Left lobe of liver (tissue), 2 donors: Measurements from ENCODE around the gene CYTH1. TPM values are rescaled to one million over a fixed set of nuclear protein-coding genes. Genes with fewer than 3 reads are reported as not detected.

Source experiments
- ATAC-seq: fragments of 200-7000 bp; cut with Tn5 transposase; one replicate; pipeline ENCODE4 v1.9.1; 2020; ENCODE audit warnings: mild to moderate bottlenecking, moderate library complexity
- DNase-seq: peaks from one replicate; pipeline ENCODE4 v3.0.0-alpha.2; 2020; ENCODE audit warnings: low spot score
- total RNA-seq: library from RNA; stranded (reverse); gene quantifications from one replicate; pipeline ENCODE4 v1.2.1, GENCODE V29; 2021
- donor health status: DM: no; HTN: no; CAD: no; lungs with moderate emphysema.
- donor health status: DM: no; HTN: yes; CAD: no.

CYTH1 gene
- total RNA-seq, 1 donor from 2014 or later: 32.1 TPM

DNA sequence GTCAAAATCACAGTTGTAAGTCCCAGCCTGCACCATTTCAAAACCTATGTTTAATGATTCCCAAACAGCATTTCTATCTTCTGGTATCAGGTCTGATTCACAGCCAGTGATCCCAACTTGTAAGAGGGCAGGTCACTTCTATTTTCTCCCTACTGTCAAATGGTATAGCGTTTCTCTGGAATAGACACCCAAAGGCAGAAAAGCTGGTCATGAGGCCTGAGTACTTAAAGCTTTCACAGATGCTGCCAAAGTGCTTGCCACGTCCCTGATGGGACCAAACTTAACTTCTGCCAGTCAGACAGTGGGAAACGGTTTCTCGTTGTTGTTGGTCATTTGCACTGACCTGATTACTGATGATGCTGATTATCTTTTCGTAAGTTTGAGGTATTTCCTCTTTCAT, 43.4 kb downstream of the CYTH1 start:
- peak; percentile 17 for ATAC-seq
- DNase-seq: no peak

DNA sequence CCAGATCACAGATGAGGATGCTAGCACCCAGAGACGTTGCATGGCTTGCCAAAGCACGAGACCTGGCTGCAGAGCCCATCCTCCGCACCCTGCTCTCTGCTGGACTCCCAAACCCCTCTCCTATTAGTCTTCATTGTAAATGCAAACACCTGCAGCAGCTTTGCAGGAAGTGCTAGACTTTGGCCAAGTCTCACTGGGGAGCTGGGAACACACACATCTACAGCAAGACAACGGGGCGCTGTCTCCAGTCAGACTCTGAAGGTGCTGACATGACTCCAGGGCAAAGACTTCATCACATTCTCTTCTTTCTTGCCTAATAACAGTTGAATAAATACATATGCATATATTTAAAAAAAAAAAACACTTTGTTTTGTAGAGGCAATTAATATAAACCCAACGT, 43.8 kb downstream of the CYTH1 start:
- ATAC-seq (no peak), DNase-seq (no peak)

DNA sequence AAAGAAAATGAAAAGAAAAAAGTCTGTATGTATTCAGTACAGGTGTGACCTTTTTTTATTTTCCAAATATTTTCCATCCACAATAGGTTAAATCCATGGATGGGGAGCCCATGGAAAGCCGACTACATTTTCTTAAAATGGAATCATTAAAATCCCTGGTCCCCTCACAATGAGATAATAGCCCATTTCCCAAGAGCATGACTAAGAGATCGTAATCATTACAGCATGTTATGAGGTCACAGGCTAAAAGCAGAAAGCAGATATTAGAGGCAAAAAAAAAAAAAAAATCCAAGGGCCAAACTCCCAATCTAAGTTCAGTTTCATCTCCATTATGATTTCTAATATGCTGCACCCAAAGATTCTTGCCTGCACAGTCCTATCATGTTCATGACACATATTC, 44.7 kb downstream of the CYTH1 start:
- ATAC-seq: no peak
- DNase-seq: no peak

GRCh38 chr17:78736526-78737079, 45.5 kb downstream of the CYTH1 start:
- ATAC-seq (peak; percentile 43), DNase-seq (no peak)

DNA sequence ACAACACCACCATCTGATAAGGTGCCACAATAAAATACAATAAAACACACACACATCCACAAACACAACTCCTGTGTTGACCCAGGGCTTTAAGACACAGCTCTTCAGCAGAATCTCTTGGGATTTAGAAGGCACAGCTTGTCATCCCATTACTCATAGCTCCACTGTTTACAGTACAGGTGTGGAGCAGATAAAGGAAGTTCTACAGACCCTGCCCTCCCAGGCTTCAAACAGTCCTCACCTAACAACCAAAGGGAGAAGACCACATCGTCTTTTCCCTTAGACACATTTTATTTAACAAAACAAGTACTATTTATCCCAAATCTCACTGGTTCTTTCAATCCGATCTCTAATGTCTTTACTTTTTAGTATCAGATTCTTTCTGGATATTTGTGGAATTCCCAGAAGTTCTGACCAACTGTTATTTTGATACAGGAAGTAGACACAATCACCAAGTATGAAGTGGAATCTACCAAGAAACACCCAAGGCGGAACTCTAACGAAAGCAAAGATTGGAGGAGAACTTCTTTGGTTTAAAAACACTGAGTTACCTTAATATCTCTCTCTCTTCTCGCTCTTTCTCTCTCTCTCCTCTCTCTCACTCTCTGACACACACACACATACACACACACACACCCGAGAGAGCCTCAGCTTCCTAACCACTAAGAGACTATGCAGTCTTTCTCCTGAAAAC, 46.1 kb downstream of the CYTH1 start:
- ATAC-seq (no peak), DNase-seq (no peak)

DNA sequence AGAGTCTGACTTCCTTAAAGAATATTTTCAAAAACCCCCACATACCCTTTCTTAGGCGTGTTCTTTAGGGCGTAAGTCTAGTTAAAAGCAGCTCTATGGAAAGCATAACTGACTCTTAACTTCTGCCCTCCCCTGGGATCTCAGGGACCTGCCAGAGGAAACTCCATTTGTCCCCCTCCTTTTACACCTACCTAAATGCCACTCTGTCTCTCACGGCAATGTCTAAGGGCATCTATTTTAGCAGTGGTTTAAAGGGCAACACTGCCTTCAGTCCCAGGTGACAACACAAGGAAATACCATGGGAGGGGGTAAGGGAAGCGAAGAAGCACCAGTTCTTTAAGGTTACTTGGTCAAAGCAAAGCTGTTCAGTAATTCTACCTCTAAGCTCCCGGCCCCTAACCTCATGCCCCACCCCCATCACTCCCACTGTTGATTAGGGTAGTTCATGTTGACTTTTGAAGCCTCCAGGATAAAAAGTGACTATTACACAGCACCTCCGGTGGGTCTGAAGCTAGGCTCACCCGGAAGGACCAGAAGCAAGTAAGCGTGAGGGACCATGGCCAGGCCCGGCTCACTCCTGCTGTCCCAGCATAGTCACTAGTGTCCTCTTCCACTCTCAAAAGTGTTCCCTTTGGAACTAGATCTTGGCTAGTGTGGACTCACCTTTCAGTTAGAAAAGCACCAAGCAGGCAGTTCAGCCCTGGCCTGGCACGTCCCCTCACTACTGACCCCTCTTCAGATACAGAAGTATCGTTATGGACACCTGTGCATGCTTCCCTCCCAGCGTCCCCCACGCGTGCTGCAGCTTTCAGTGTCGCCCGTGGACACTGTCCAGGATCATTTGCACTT, 47.1 kb downstream of the CYTH1 start:
- ATAC-seq: no peak

GRCh38 chr17:78732354-78732753, 49.7 kb downstream of the CYTH1 start:
- DNase-seq (no peak), ATAC-seq (no peak)

More for the DNA sequence above, 47.1 kb downstream of the CYTH1 start:
- no peak for DNase-seq

DNA sequence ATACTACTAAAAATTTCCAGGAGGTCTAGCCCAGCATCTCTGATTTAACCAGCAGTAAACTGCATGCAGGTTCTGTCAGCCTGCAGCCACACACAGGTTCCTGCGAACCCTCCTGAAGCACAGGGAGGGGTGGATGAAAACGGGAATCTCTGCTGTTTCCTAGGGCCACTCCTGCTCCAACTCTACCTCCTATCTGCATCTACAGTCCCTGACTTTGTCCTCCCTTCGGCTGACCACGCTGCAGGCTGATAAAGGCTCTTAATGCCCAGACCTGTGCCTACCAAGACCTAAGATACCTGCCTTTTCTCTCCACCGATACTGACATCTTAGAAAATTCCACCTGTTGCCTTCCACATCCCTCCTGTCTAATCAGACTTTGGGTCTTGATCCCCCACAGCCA, 50.2 kb downstream of the CYTH1 start:
- DNase-seq: no peak
- ATAC-seq: no peak

- ATAC-seq: no peak
- no peak for DNase-seq
Measured at GRCh38 chr17:78729641-78730040, 52.4 kb downstream of the CYTH1 start.

GRCh38 chr17:78728495-78728894, 53.6 kb downstream of the CYTH1 start:
- no peak for DNase-seq
- ATAC-seq: no peak

DNA sequence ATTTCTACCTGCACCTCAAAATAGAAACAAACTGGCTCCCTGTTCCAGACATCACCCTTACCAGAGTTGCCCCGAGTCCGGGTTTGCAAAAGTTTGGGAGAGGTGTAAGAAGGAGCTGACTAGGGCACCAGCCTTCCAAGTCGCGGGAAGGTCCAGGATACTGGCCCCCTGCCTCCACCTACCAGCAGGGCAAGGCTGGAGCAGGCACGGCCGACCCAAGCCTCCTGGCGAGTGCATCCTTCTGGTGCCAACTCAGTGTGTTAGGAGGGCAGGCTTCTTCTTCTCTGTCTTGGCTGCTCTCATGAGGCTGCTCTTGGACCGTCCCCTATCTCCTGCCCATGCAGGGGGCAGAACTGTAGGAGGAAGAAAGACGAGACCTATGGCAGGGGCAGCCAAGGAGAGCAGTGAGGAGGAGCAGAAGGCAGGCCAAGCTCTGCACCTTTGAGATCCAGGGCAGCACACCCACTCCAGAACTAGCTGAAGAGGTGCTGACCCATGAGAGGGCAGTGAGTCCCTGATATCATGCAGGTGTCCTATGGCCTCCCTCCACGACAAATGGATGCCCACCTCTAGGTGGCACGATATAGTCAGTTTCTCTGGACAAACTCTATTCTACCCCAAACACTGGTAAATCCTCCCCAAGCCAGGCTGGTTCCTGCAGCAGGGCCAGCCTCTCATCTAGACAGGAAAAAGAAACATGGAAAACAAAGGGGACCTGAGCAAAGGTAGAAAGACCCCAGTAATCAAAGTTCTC, 54.4 kb downstream of the CYTH1 start:
- ATAC-seq: no peak

GRCh38 chr17:78727057-78727456, 55.0 kb downstream of the CYTH1 start:
- DNase-seq (no peak), ATAC-seq (no peak)

More for the DNA sequence above, 54.4 kb downstream of the CYTH1 start:
- no peak for DNase-seq

DNA sequence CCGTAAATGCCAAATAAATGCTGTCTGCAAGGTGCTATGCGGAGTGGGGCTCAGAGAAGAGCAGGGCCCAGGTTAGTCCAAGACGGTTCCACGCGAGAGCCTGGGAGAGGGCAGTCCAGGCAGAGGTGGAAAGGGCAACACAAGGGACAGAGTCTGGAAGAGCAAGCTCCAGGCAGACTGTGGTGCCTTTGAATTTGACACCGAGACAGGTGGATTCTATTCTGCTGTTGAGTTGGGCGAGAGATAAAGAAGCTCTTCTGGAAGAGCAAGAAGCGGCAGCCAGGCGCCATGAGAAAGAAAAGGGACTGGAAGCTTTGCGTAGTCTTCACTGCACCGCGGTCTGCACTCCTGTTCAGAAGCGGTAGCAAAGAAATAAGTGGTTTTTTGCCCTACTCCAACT, 55.6 kb downstream of the CYTH1 start:
- DNase-seq (no peak), ATAC-seq (peak; percentile 19)

DNA sequence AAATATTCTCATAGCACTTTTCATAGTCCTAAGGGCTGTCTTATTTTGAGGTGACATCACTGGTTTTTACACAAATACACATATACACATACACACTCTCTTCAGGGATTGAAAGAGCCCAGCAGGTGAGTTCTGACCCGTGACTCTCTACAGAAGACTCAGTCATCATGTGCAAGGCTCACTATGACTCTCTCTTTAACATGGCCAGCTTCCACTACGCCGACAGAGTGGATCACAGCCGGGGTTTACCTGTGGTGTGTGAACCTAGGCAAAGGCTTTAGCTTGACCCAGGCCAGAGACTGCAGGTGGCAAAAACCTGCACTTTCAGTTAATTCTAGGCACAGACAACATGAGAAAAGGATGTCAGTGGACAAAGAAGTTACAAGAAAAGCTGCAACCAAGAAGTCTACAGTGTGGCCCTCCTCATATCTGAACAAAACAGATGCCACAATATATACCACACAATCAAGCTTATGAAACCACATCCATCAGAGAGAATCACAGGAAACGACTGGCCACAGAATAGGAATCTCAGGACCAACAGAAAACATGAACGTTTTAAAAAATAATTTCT, 56.5 kb downstream of the CYTH1 start:
- ATAC-seq (no peak), DNase-seq (no peak)

DNA sequence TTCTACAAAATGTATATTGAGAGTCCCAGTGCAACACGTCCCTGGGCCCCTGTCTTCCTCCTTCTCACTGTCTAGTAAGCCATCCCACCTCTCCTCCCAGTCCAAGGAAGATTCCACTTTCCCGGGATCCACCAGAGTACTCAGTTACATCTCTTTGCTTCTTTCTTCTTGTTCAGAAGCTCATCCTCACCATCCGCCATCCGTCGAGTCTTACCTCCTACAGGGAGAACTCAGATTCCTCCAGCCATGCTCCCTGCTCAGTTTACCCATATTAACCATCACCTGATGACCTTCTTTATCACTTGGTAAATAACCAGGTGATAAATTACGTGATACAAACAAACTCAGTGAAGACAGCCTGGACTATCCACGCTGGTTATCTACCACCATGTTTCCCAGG, 57.1 kb downstream of the CYTH1 start:
- ATAC-seq (no peak), DNase-seq (no peak)

DNA sequence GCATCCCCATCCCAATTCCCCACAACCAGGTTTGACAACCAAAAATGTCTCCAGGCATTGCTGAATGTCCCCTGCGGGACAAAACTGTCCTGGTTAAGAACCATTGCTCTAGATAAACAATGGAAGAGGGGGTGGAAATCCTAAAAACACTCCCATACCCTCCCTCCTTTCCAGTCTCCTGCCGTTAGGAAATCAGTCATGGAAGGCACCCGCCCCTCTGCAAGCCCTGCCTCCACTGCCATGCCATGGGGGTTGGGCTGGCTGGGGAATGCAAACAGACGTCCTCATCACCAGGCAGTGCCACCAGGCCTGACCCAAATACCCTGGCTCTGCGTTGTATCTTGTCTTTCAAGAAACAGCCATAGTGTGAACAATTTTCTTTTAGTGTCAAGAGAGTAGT, 57.5 kb downstream of the CYTH1 start:
- DNase-seq (peak; percentile 75), ATAC-seq (peak; percentile 90)

GRCh38 chr17:78723957-78724356, 58.1 kb downstream of the CYTH1 start:
- DNase-seq: no peak
- ATAC-seq: no peak

DNA sequence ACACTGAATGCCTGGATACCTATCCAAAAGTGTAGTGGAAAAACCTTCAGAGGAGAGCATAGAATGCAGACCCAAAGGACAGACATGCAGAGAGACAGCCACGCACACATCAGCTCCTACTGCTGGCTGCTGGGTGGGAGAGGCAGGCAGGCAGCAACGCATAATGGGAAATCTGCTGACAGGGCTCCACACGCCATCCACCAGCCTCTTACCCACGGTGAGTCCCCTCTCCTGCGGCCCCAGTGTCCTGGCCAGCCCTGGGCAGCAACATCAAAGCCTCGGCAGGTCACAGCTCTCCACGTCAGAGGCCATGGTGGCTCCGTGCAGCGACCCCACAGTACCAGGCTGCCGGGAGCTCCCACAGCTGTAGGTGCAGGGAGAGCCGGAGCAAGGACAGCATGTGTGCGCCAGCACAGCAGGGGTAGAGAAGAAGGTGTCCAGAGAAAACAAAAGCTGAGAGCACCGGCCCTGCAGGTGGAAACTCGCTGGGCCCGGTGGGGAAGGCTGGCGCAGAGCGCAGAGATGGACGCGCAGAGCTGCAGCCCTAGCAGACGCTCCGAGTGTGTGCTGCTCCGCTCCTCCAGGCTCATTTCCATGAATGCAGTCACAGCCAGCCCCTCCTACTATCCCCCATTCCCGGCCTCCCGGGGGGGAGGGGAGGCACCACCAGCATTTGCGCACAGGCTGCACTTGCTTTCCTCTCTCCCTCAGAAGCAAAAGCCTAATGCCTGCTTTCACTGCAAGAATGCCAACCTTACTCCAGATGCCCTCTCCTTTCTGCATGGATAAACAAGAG, 58.9 kb downstream of the CYTH1 start:
- DNase-seq (no peak), ATAC-seq (peak; percentile 13)

GRCh38 chr17:78722246-78722761, 59.8 kb downstream of the CYTH1 start:
- ATAC-seq (no peak), DNase-seq (no peak)
